22Rv1 (cell line): ENCODE results near the gene REG3A.

ENCODE experiments used
- H3K27ac ChIP-seq: fragments of 450-650 bp; 2 replicates; pipeline ENCODE4 v1.5.1; 2017
- CTCF ChIP-seq: fragments of 450-650 bp; IDR thresholded peaks from 2 replicates; pipeline ENCODE4 v1.5.1; 2017; ENCODE audit warnings: mild to moderate bottlenecking
- ZFX ChIP-seq: fragments of 450-650 bp; IDR thresholded peaks from 2 replicates; pipeline ENCODE4 v1.6.1; 2017; ENCODE audit warnings: antibody characterized with exemption, borderline replicate concordance

The REG3A gene

GRCh38 chr2:79139423-79139822 lies 20.1 kb downstream of the REG3A start:
- H3K27ac ChIP-seq: peak overlapping the region; percentile 54
- TF ChIP-seq ZFX: no peak
- TF ChIP-seq CTCF: no peak

GRCh38 chr2:79138385-79138784 lies 21.2 kb downstream of the REG3A start:
- no peak overlapping the region for H3K27ac ChIP-seq
- TF ChIP-seq CTCF: no peak
- TF ChIP-seq ZFX: no peak

DNA sequence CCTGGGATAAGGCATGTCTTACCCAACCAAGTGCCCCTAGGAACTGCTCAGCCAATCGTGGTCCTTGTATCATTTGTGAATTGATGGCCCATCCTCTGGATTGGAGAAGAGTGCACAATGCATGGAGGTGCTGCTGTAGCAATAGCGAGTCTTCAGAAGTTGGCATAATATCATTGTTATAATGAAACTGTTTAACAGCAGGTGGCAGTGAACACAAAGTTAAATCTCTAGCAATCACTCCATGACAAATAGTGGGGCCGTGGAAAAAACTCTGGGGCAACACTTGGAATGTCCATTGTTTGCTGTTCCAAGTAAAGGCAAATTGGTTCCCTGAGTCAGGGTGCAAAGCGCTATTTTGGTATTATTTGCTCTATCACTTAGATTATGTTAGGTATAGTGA lies 27.9 kb downstream of the REG3A start:
- H3K27ac ChIP-seq: no peak overlapping the region
- no peak for TF ChIP-seq ZFX
- peak; percentile 32 for TF ChIP-seq CTCF

DNA sequence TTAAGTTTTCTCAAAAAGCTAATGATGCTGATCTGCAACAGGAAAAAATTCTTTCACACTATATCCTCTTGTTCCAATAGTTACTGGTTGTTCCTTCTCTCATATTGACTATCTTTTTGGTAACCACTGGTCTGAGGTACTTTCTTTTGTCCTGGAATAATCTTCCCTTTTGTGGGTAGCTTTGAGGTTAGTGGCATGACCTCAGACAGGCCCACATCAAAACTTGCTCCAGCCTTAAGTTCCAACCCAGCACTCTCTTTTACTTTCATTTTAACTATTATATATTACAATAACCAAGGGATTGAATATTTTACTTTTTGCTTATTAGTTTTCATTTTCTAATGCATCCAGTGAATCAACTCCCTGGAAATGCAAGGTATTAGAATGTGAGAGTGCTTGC lies 29.7 kb downstream of the REG3A start:
- TF ChIP-seq ZFX (no peak), CTCF (no peak)
- H3K27ac ChIP-seq: no peak overlapping the region

DNA sequence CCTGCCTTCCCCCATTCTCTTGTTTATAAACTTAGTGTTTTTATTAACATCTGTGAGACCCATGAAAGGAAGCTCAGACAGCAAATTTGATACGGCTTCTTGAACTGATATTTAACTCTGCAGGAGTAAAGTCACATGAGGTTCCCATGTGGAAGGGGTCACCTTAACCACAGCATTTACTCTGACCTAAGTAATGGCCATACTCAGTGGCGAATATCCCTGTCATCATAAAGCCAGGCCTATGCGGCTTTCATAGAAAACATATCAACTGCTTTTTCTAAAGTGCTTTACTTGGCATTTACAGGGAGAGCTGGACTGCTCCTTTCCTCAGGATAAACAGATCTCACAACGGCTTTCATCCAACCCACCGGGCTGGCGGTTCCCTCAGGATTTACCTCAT lies 30.3 kb downstream of the REG3A start:
- no peak for TF ChIP-seq ZFX
- TF ChIP-seq CTCF: no peak
- H3K27ac ChIP-seq: no peak overlapping the region

DNA sequence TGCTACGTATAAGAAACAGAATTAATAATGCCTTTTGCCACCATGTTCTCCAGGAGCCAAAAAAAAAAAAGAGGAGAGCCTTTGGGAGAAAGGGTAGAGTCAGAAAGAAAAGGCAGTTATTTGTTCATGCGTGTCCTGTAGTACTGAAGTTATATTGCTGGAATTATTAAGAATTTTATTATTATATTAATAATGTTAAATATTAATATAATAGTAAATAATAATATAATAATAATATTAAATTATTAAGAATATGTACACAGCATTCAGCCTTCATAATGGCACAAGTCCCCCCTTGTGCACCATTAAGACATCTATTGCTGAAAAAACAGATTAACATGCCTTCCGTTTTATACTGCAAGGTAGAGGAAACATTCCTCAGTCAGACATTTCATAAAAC lies 31.1 kb downstream of the REG3A start:
- H3K27ac ChIP-seq: no peak overlapping the region
- TF ChIP-seq CTCF (no peak), ZFX (no peak)

DNA sequence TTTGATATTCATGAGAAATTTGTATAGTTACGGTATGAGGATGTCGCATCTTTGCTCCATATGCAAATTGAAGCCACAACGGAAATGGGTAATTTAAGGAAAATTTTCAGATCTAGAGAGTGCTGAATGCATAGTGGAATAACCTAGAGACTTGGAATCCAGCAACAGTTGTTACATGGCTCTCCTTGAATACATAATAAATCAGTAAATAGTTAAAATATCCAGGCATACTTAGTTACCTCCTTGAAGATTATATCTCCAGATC lies 33.9 kb downstream of the REG3A start:
- no peak overlapping the region for H3K27ac ChIP-seq
- TF ChIP-seq ZFX (no peak), CTCF (no peak)
